ENCODE measurements around the gene KRTAP10-10. TPM values are rescaled to one million over a fixed set of nuclear protein-coding genes. Genes with fewer than 3 reads are reported as not detected.

KRTAP10-10 gene
- total RNA-seq, 2 donors from 2014 or later, result not detected

DNA sequence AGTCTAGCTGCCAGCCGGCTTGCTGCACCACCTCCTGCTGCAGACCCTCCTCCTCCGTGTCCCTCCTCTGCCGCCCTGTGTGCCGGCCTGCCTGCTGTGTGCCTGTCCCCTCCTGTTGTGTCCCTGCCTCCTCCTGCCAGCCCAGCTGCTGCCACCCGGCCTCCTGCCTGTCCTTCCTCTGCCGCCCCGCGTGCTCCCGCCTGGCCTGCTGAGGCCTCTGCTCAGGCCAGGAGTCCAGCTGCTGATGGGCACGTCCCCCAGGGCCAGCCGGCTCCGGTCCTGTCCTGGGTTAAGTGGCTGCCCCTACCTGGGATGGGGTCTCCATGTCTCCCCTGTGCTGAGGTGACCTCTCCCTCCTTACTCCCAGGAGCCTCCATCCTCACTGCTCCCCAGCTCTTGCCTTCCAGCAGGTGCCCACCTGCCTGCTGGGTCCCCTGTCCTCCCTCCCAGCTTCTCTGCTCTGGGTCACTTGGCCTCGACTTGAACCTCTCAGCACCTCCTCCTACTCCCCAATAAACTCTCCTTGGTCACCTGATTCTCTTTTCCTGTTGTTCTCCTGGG lies 24.4 kb upstream of the KRTAP10-10 start:
- no peaks in the 10 kb centered on the region for H3K4me1 ChIP-seq (ENCODE audit: control insufficient read depth, insufficient read depth, low read length)
- H3K36me3 Mint-ChIP-seq (ENCODE audit: low read depth), result peaks cover 2% of the 10 kb centered on the region
- no peaks in the 10 kb centered on the region for H3K36me3 ChIP-seq (ENCODE audit: control insufficient read depth, insufficient read depth, low read length)
- peaks cover 34% of the 10 kb centered on the region for H3K9me3 Mint-ChIP-seq
- TF ChIP-seq, protein P1, sequence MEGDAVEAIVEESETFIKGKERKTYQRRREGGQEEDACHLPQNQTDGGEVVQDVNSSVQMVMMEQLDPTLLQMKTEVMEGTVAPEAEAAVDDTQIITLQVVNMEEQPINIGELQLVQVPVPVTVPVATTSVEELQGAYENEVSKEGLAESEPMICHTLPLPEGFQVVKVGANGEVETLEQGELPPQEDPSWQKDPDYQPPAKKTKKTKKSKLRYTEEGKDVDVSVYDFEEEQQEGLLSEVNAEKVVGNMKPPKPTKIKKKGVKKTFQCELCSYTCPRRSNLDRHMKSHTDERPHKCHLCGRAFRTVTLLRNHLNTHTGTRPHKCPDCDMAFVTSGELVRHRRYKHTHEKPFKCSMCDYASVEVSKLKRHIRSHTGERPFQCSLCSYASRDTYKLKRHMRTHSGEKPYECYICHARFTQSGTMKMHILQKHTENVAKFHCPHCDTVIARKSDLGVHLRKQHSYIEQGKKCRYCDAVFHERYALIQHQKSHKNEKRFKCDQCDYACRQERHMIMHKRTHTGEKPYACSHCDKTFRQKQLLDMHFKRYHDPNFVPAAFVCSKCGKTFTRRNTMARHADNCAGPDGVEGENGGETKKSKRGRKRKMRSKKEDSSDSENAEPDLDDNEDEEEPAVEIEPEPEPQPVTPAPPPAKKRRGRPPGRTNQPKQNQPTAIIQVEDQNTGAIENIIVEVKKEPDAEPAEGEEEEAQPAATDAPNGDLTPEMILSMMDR (conservative IDR thresholded peaks at IDR 0.05), result no peak
- H3K4me1 Mint-ChIP-seq, result no peaks in the 10 kb centered on the region
- no peak overlapping the region for H3K4me3 Mint-ChIP-seq
- peaks cover 24% of the 10 kb centered on the region for H3K9me3 ChIP-seq (ENCODE audit: control insufficient read depth, low read length)
- no peak overlapping the region for H3K27ac ChIP-seq (ENCODE audit: low read depth, low read length)
- DNase-seq, result no peak
- peaks cover 2% of the 10 kb centered on the region for H3K27me3 Mint-ChIP-seq (ENCODE audit: insufficient read depth)
- H3K4me3 ChIP-seq (ENCODE audit: low read length), result no peak overlapping the region
- WGBS, 2 experiments (ENCODE audit: insufficient coverage in 1 of 2, insufficient read length in 1 of 2), result 84 to 90% methylated on average over 11 to 13 of the region's 13 CpGs
- no peak overlapping the region for H3K27ac Mint-ChIP-seq
- no peak overlapping the region for H3K9ac ChIP-seq (ENCODE audit: extremely low read depth, low read length, poor library complexity, severe bottlenecking)
- H3K27me3 ChIP-seq (ENCODE audit: control insufficient read depth, insufficient read depth, low read length, poor library complexity, severe bottlenecking), result no peaks in the 10 kb centered on the region

DNA sequence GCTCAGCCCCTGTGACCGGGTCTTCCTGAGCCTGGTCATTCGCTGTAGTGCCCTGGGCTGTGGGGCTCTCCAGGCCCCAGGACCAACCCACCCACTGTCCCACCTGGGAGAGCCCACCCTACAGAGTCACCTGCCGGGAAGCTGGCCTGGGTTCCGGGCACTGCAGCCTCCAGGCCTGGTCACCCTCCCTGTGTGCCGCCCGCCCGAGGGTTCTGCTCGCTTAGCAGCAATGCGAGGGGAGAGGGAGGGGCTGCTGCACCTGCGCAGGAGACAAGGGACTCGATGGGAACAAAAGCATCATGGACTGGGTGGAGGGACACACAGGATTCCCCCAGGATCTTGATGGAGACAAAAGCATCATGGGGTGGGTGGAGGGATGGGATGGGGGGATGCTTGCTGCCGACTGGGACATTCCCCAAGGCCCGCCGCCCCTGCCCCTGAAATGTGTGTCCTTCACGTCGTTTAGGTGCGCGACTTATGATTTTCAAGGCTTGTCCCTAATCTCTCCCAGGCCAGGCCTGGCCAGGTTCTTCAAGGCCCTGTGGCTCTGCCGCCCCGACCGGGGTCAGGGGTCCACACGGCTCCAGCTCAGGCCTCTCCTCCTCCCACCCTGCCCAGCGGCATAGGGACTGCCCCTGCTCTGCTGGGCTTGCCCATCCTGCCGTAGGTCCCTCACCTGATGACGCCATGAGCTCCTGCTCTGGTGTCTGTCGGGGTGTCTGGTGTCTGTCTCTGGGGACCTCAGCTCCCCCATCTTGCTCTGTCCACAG lies 23.6 kb upstream of the KRTAP10-10 start:
- Mint-ChIP-seq H3K27ac (no peak overlapping the region), H3K27me3 (ENCODE audit: insufficient read depth) (peaks cover 2% of the 10 kb centered on the region), H3K36me3 (ENCODE audit: low read depth) (peaks cover 2% of the 10 kb centered on the region), H3K4me3 (no peak overlapping the region), H3K9me3 (peaks cover 35% of the 10 kb centered on the region), H3K4me1 (peaks cover 4% of the 10 kb centered on the region)
- Histone ChIP-seq H3K4me3 (ENCODE audit: low read length) (no peak overlapping the region), H3K4me1 (ENCODE audit: control insufficient read depth, insufficient read depth, low read length) (no peaks in the 10 kb centered on the region), H3K36me3 (ENCODE audit: control insufficient read depth, insufficient read depth, low read length) (no peaks in the 10 kb centered on the region), H3K9ac (ENCODE audit: extremely low read depth, low read length, poor library complexity, severe bottlenecking) (no peak overlapping the region), H3K9me3 (ENCODE audit: control insufficient read depth, low read length) (peaks cover 24% of the 10 kb centered on the region), H3K27ac (ENCODE audit: low read depth, low read length) (no peak overlapping the region), H3K27me3 (ENCODE audit: control insufficient read depth, insufficient read depth, low read length, poor library complexity, severe bottlenecking) (no peaks in the 10 kb centered on the region)
- TF ChIP-seq, protein P1 (conservative IDR thresholded peaks at IDR 0.05), result no peak
- no peak for DNase-seq
- WGBS, 2 experiments (ENCODE audit: insufficient coverage in 1 of 2, insufficient read length in 1 of 2), result 95 to 96% methylated on average over 12 to 26 of the region's 26 CpGs

DNA sequence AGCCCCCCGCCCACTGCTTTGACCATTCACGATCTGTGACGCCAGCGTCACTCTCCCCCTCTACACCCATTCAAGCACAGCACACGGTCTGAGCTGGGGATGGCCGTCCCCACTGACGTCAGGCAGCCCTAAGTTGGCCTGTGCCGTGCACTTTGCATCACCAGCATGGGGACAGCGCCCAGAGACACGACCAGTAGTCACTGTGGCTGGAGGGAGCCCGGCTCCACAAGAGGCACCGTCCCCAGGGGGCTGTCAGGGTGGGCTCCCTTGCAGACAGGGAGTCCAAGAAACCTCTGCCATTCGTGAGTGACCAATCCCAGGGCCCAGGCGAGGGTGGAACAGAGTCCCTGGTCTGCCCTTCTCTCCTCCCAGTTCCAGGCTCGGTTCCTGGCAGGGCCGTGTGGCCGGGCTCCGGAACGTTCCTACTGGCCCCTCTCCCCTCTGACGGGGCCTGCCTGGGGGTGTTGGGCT lies 23.0 kb upstream of the KRTAP10-10 start:
- H3K36me3 Mint-ChIP-seq (ENCODE audit: low read depth), result peaks cover 2% of the 10 kb centered on the region
- peaks cover 2% of the 10 kb centered on the region for H3K27me3 Mint-ChIP-seq (ENCODE audit: insufficient read depth)
- DNase-seq, result no peak
- H3K27ac Mint-ChIP-seq, result no peak overlapping the region
- Histone ChIP-seq H3K4me3 (ENCODE audit: low read length) (no peak overlapping the region), H3K27me3 (ENCODE audit: control insufficient read depth, insufficient read depth, low read length, poor library complexity, severe bottlenecking) (no peaks in the 10 kb centered on the region), H3K9ac (ENCODE audit: extremely low read depth, low read length, poor library complexity, severe bottlenecking) (no peak overlapping the region), H3K9me3 (ENCODE audit: control insufficient read depth, low read length) (peaks cover 27% of the 10 kb centered on the region), H3K36me3 (ENCODE audit: control insufficient read depth, insufficient read depth, low read length) (no peaks in the 10 kb centered on the region), H3K4me1 (ENCODE audit: control insufficient read depth, insufficient read depth, low read length) (no peaks in the 10 kb centered on the region), H3K27ac (ENCODE audit: low read depth, low read length) (no peak overlapping the region)
- peaks cover 37% of the 10 kb centered on the region for H3K9me3 Mint-ChIP-seq
- H3K4me3 Mint-ChIP-seq, result no peak overlapping the region
- 91 to 96% methylated on average over 4 to 20 of the region's 20 CpGs for WGBS, 2 experiments (ENCODE audit: insufficient coverage in 1 of 2, insufficient read length in 1 of 2)
- peaks cover 4% of the 10 kb centered on the region for H3K4me1 Mint-ChIP-seq
- TF ChIP-seq, protein P1 (conservative IDR thresholded peaks at IDR 0.05), result no peak

Data from endodermal cell (in vitro differentiated cells).